Measurements from ENCODE around the gene LAMA4.

Gene LAMA4

GRCh38 chr6:112257178-112257855, 3.0 kb upstream of the LAMA4 start:
- Histone ChIP-seq H4K20me1 (no peaks in the 10 kb centered on the region), H3K4me1 (peaks cover 10% of the 10 kb centered on the region), H3K36me3 (no peaks in the 10 kb centered on the region), H3K27ac (no peak overlapping the region), H3K27me3 (peaks cover 33% of the 10 kb centered on the region), H3K9ac (no peak overlapping the region), H3K9me3 (peaks cover 19% of the 10 kb centered on the region), H3K4me3 (no peak overlapping the region), H3K4me2 (no peak overlapping the region)
- no peak for TF ChIP-seq Cebpa-rat (IDR thresholded peaks at IDR 0.05)

GRCh38 chr6:112254921-112255320, 554 bp upstream of the LAMA4 start:
- no peaks in the 10 kb centered on the region for H3K36me3 ChIP-seq
- peaks cover 19% of the 10 kb centered on the region for H3K9me3 ChIP-seq
- peaks cover 10% of the 10 kb centered on the region for H3K4me1 ChIP-seq
- H3K27ac ChIP-seq: no peak overlapping the region
- H3K9ac ChIP-seq: no peak overlapping the region
- no peak overlapping the region for H3K4me3 ChIP-seq
- no peak for TF ChIP-seq Cebpa-rat (IDR thresholded peaks at IDR 0.05)
- no peaks in the 10 kb centered on the region for H4K20me1 ChIP-seq
- peaks cover 33% of the 10 kb centered on the region for H3K27me3 ChIP-seq
- no peak overlapping the region for H3K4me2 ChIP-seq

GRCh38 chr6:112253498-112253840, 898 bp downstream of the LAMA4 start:
- Histone ChIP-seq H3K27ac (no peak overlapping the region), H3K27me3 (peaks cover 33% of the 10 kb centered on the region), H3K9ac (no peak overlapping the region), H3K36me3 (no peaks in the 10 kb centered on the region), H3K4me1 (peaks cover 10% of the 10 kb centered on the region), H3K4me2 (peak overlapping the region; percentile 68), H3K4me3 (peak overlapping the region; percentile 38), H4K20me1 (no peaks in the 10 kb centered on the region), H3K9me3 (peaks cover 19% of the 10 kb centered on the region)
- no peak for TF ChIP-seq Cebpa-rat (IDR thresholded peaks at IDR 0.05)

GRCh38 chr6:112252571-112253497, 1.5 kb downstream of the LAMA4 start:
- H3K4me2 ChIP-seq: no peak overlapping the region

GRCh38 chr6:112251171-112251875, 3.0 kb downstream of the LAMA4 start:
- Histone ChIP-seq H3K27me3 (peaks cover 33% of the 10 kb centered on the region), H3K4me2 (no peak overlapping the region), H3K9ac (no peak overlapping the region), H3K4me1 (peaks cover 10% of the 10 kb centered on the region), H4K20me1 (no peaks in the 10 kb centered on the region), H3K27ac (no peak overlapping the region), H3K9me3 (peaks cover 19% of the 10 kb centered on the region), H3K4me3 (no peak overlapping the region), H3K36me3 (no peaks in the 10 kb centered on the region)
- TF ChIP-seq Cebpa-rat (IDR thresholded peaks at IDR 0.05): no peak

More at GRCh38 chr6:112252571-112253497, 1.5 kb downstream of the LAMA4 start:
- Histone ChIP-seq H3K4me3 (no peak overlapping the region), H3K36me3 (no peaks in the 10 kb centered on the region), H3K9me3 (peaks cover 19% of the 10 kb centered on the region), H3K27me3 (peaks cover 33% of the 10 kb centered on the region), H3K27ac (no peak overlapping the region), H4K20me1 (no peaks in the 10 kb centered on the region), H3K4me1 (peaks cover 10% of the 10 kb centered on the region), H3K9ac (no peak overlapping the region)
- TF ChIP-seq Cebpa-rat (IDR thresholded peaks at IDR 0.05): no peak

GRCh38 chr6:112249489-112249888, 4.9 kb downstream of the LAMA4 start:
- TF ChIP-seq Cebpa-rat (IDR thresholded peaks at IDR 0.05): no peak
- peaks cover 21% of the 10 kb centered on the region for H3K27me3 ChIP-seq
- H3K4me1 ChIP-seq: peaks cover 10% of the 10 kb centered on the region
- no peak overlapping the region for H3K27ac ChIP-seq
- no peak overlapping the region for H3K4me2 ChIP-seq
- H3K4me3 ChIP-seq: no peak overlapping the region
- peaks cover 12% of the 10 kb centered on the region for H3K9me3 ChIP-seq
- no peaks in the 10 kb centered on the region for H4K20me1 ChIP-seq
- H3K9ac ChIP-seq: no peak overlapping the region
- no peaks in the 10 kb centered on the region for H3K36me3 ChIP-seq

GRCh38 chr6:112247275-112247674, 7.1 kb downstream of the LAMA4 start:
- Histone ChIP-seq H3K9ac (no peak overlapping the region), H4K20me1 (no peaks in the 10 kb centered on the region), H3K27ac (no peak overlapping the region), H3K9me3 (no peaks in the 10 kb centered on the region), H3K36me3 (no peaks in the 10 kb centered on the region), H3K27me3 (no peaks in the 10 kb centered on the region; the same call in 1 of the 2 replicates), H3K4me1 (0 out of 2 replicates have a peak, but pooled peaks cover under 1% of the 10 kb centered on the region), H3K4me3 (no peak overlapping the region), H3K4me2 (no peak overlapping the region)
- no peak for TF ChIP-seq Cebpa-rat (IDR thresholded peaks at IDR 0.05)

GRCh38 chr6:112245511-112246203, 8.7 kb downstream of the LAMA4 start:
- Histone ChIP-seq H3K4me3 (no peak overlapping the region), H3K4me1 (0 out of 2 replicates have a peak, but pooled peaks cover 6% of the 10 kb centered on the region), H3K9me3 (no peaks in the 10 kb centered on the region), H3K36me3 (no peaks in the 10 kb centered on the region), H3K9ac (no peak overlapping the region), H4K20me1 (no peaks in the 10 kb centered on the region), H3K4me2 (no peak overlapping the region), H3K27ac (no peak overlapping the region), H3K27me3 (no peaks in the 10 kb centered on the region)
- no peak for TF ChIP-seq Cebpa-rat (IDR thresholded peaks at IDR 0.05)

All from BLaER1 (cell line).